HFF-Myc (cell line): Measurements from ENCODE around the gene GALNT2.

Experiments used
- DNase-seq: peaks from one replicate; pipeline ENCODE4 v3.0.0-alpha.2; 2011; ENCODE audit warnings: low read depth; ENCODE audit errors: extremely low read depth
- H3K4me3 ChIP-seq: replicated peaks from 2 replicates; pipeline ENCODE4 v1.5.1; 2011; ENCODE audit warnings: low read depth, mild to moderate bottlenecking, control low read depth, low read length
- CTCF ChIP-seq: IDR thresholded peaks from 2 replicates; pipeline ENCODE4 v1.5.1; 2012; ENCODE audit warnings: mild to moderate bottlenecking, low read depth, low read length, control low read depth; ENCODE audit errors: missing control alignments

GALNT2 gene

DNA sequence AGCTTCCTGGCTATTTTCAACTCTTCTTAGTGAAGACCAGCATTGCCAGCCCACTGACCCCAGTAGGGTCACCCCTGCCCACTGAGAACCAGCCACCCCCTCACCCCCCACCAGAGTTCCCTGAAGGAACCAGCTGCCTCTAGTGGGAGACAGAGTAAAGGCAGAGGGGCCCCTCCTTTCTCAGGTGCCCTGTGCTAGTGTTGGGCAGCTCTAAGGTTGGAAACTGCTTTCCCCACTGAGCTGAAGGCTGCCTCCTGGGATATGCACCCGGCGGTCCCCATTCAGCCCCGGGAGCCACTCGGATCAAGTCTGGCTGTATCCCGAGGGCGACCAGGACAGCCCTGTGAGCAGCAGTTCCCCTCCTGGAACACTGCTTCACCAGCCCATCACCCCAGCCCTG, 248.1 kb downstream of the GALNT2 start:
- TF ChIP-seq CTCF: no peak
- H3K4me3 ChIP-seq: no peak overlapping the region
- no peak for DNase-seq

DNA sequence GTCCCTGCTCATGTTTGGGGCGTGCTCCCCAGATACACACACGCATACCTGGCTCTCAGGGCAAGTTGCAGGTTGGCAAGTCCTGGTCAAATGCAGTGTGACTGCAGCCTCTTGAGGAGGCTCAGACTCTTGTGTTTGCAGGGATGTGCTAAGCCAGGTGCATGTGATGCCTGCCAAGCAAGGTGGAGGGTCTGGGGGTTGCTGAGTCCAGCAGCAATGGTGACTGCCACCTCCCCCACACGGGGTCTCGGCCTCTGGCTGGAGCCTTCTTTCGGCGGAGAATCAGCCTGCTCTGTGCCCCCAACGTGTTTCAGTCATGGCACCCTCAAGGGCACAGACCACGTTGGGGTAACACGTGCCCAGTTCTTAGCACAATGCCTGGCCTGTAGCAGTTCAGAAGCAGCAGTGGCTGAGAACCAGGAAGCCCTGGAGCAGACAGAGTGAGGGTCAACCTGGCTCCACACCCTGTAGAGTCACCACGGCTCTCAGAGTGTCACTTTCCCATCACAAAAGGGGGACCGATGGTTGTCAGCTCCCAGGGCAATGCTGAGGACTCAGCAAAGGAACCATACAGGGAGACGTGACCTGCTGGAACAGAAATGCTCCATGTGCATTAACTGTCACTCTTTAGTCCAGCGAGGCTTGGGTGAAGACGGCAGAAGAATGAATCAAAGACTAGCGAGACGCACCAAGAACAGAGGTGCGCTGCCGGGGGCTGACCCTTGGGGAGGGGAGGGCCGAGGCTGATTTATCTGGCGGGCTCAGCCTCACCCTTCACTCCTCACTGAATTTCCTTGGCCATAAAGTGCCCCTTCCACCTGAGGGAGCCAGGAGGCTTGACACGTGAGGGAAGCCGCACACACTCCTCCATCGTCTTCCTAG, 250.1 kb downstream of the GALNT2 start:
- DNase-seq: no peak
- H3K4me3 ChIP-seq: no peak overlapping the region
- TF ChIP-seq CTCF: no peak

DNA sequence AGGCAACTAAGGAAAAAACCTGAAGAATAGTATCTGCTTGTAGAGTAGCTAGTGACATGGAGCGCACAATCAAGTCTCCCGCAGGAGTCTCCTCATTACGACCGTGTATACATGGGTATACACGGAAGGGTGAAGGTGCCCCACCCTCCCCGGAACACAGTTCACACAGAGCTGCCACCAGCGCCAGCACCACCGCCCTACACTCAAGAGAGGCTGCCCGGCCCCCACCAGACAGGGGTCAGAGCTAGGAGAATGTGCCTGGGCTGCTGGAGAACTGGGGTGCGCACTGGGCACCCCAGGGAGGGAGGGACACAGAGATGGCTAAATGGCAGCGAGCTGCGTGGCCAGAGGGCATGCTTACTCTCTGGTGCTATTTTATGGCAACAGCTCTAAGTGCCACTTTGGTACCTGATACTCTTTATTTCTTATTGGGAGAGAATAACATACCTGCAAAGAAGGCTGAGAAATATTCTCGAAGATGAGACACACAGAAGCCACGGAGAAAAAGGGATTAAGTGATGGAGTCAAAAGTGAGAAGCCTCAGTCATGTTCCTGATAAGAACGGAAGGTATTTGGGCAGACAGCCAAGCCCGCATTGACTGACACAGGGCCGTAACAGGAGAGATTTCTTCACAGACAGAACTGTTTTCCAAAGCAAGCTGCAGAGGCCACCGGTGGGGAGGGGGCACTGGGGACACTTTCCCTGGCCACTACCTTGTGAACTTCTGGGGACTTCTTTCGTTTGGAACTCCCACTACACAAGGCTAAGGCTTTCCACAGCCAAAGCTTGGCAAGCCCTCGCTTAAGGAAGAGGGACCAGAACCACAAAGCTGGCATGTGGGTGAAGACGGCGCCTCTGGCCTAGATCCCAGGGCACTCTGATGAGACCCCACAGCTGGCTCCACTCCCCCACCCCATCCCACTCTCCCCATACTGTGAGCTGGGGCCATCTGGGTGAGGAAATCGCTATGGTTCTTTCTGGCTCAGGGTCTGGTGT, 251.1 kb downstream of the GALNT2 start:
- TF ChIP-seq CTCF: no peak
- H3K4me3 ChIP-seq: no peak overlapping the region
- no peak for DNase-seq

DNA sequence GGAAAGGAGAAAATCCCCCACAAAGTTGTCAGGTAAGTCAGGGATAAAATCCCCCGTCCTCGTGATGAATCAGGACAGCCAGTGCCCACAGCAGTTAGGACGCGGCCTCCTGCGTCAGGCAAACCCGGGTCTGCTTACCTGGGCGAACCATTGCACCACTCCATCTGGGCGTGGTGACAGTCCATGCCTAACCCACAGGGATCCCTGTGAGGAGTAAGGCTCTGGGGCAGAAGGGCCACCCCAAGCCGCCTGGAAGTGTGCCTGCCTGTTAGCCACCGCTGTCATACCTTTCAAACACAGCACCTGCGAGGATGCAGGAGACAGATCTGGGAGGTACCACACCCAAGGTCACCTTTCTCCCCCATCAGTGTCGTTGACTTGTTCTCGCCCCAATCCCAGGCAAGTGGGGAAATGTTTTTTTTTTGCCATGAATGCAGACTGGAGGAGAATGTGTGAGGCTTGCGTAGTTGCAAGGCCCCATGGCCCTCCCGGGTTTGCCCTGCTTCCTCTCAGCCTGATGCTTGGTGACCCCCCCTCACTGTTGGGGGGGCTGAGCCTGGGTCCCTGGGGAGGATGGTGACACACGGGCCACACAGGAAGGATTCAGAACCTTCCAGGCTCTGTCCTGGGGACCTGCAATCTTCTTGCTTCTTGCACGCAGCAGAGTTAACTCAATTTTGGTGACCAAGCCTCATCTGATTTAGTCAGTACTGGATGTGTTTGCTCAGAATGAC, 252.1 kb downstream of the GALNT2 start:
- no peak overlapping the region for H3K4me3 ChIP-seq
- no peak for TF ChIP-seq CTCF
- no peak for DNase-seq

- TF ChIP-seq CTCF: no peak
- no peak overlapping the region for H3K4me3 ChIP-seq
- DNase-seq: no peak
These were observed 253.8 kb downstream of the GALNT2 start for GRCh38 chr1:230320804-230321203.

- H3K4me3 ChIP-seq: no peak overlapping the region
- TF ChIP-seq CTCF: no peak
- DNase-seq: no peak
These were observed 254.3 kb downstream of the GALNT2 start for GRCh38 chr1:230321341-230321740.
